GM12872 (cell line): Measurements from ENCODE around the gene NWD2.

Experiments
- CTCF ChIP-seq: IDR thresholded peaks from 3 replicates; pipeline ENCODE4 v1.5.1; 2011; ENCODE audit warnings: low read depth, mild to moderate bottlenecking, low read length, moderate library complexity; ENCODE audit not compliant: insufficient read depth

Gene NWD2

GRCh38 chr4:37304612-37305011 lies 60.1 kb downstream of the NWD2 start:
- TF ChIP-seq CTCF, result no peak

GRCh38 chr4:37305984-37306383 lies 61.4 kb downstream of the NWD2 start:
- TF ChIP-seq CTCF, result no peak

- TF ChIP-seq CTCF, result no peak
These were observed 72.6 kb downstream of the NWD2 start for GRCh38 chr4:37317104-37317643.

- TF ChIP-seq CTCF, result no peak
These were observed 76.1 kb downstream of the NWD2 start for GRCh38 chr4:37320513-37321235.

GRCh38 chr4:37322122-37322521 lies 77.6 kb downstream of the NWD2 start:
- TF ChIP-seq CTCF, result no peak

GRCh38 chr4:37324546-37324945 lies 80.0 kb downstream of the NWD2 start:
- TF ChIP-seq CTCF, result no peak

GRCh38 chr4:37326852-37327251 lies 82.3 kb downstream of the NWD2 start:
- TF ChIP-seq CTCF, result no peak
